Measurements from ENCODE around the gene SSBP2.
"Not testable (repeated sequence)": the region's sequence is repeated elsewhere in the genome, so short reads cannot be mapped to it uniquely, and the experiment has no call there.

Gene SSBP2

GRCh38 chr5:81428861-81429260 is 322.0 kb downstream of the SSBP2 start:
- no peak for DNase-seq (ENCODE audit: low spot score)

GRCh38 chr5:81428446-81428845 is 322.5 kb downstream of the SSBP2 start:
- DNase-seq (ENCODE audit: low spot score) = no peak

- DNase-seq (ENCODE audit: low spot score) = no peak
Measured at GRCh38 chr5:81427566-81427965, 323.3 kb downstream of the SSBP2 start.

- DNase-seq (ENCODE audit: low spot score) = no peak
Measured at GRCh38 chr5:81426359-81427030, 324.4 kb downstream of the SSBP2 start.

- peak; percentile 41 for DNase-seq (ENCODE audit: low spot score)
Measured at GRCh38 chr5:81425569-81425968, 325.3 kb downstream of the SSBP2 start.

- DNase-seq (ENCODE audit: low spot score) = no peak
Measured at GRCh38 chr5:81424728-81425127, 326.2 kb downstream of the SSBP2 start.

GRCh38 chr5:81422671-81423070 is 328.2 kb downstream of the SSBP2 start:
- no peak for DNase-seq (ENCODE audit: low spot score)

- no peak for DNase-seq (ENCODE audit: low spot score)
Measured at GRCh38 chr5:81420039-81420667, 330.7 kb downstream of the SSBP2 start.

- DNase-seq (ENCODE audit: low spot score) = no peak
Measured at GRCh38 chr5:81418606-81419005, 332.3 kb downstream of the SSBP2 start.

- DNase-seq (ENCODE audit: low spot score) = no peak
Measured at GRCh38 chr5:81417052-81417451, 333.8 kb downstream of the SSBP2 start.

- DNase-seq (ENCODE audit: low spot score) = no peak
Measured at GRCh38 chr5:81409896-81410295, 341.0 kb downstream of the SSBP2 start.

GRCh38 chr5:81409361-81409760 is 341.5 kb downstream of the SSBP2 start:
- no peak for DNase-seq (ENCODE audit: low spot score)

GRCh38 chr5:81408496-81408895 is 342.4 kb downstream of the SSBP2 start:
- no peak for DNase-seq (ENCODE audit: low spot score)

GRCh38 chr5:81407811-81408210 is 343.1 kb downstream of the SSBP2 start:
- DNase-seq (ENCODE audit: low spot score) = not testable (repeated sequence)

GRCh38 chr5:81405126-81405891 is 345.6 kb downstream of the SSBP2 start:
- no peak for DNase-seq (ENCODE audit: low spot score)

GRCh38 chr5:81402192-81402930 is 348.5 kb downstream of the SSBP2 start:
- DNase-seq (ENCODE audit: low spot score) = no peak

GRCh38 chr5:81401266-81401665 is 349.6 kb downstream of the SSBP2 start:
- DNase-seq (ENCODE audit: low spot score) = no peak

- DNase-seq (ENCODE audit: low spot score) = no peak
Measured at GRCh38 chr5:81400375-81400774, 350.5 kb downstream of the SSBP2 start.

GRCh38 chr5:81398741-81399140 is 352.2 kb downstream of the SSBP2 start:
- DNase-seq (ENCODE audit: low spot score) = no peak

GRCh38 chr5:81397176-81397575 is 353.7 kb downstream of the SSBP2 start:
- no peak for DNase-seq (ENCODE audit: low spot score)

GRCh38 chr5:81395262-81395661 is 355.6 kb downstream of the SSBP2 start:
- peak; percentile 17 for DNase-seq (ENCODE audit: low spot score)

All from SK-N-DZ (cell line).